IMR-90 (cell line): Measurements from ENCODE around the gene DIP2C. TPM values are rescaled to one million over a fixed set of nuclear protein-coding genes. Genes with fewer than 3 reads are reported as not detected.

Experiments used
- ATAC-seq: fragments of 200-7000 bp; cut with Tn5 transposase; 2 replicates; pipeline ENCODE4 v1.9.1; 2020; ENCODE audit warnings: low read depth, mild to moderate bottlenecking, moderate library complexity
- BruUV-seq: library from RNA; stranded (reverse); fragments of 400-500 nt; replicated peaks from 2 replicates; lab custom pipeline; 2021; lab: Mats Ljungman, UMichigan
- CTCF ChIA-PET: fragments of 300-600 bp; formaldehyde crosslinking; extraction: SDS; loops from one replicate; lab custom pipeline; 2021; ENCODE audit warnings: antibody characterized with exemption; lab: Yijun Ruan, JAX
- POLR2A ChIA-PET: fragments of 300-600 bp; sonication (Branson Sonifier 250); formaldehyde crosslinking; loops from one replicate; lab custom pipeline; 2022; ENCODE audit warnings: antibody characterized with exemption; ENCODE audit not compliant: unreplicated experiment; lab: Charles Lee
- DNase-seq: peaks from one replicate; pipeline ENCODE4 v3.0.0; 2013
- H2AFZ ChIP-seq: replicated peaks from 2 replicates; pipeline ENCODE3; 2013; ENCODE audit warnings: low read length, mild to moderate bottlenecking; ENCODE audit not compliant: poor library complexity
- H2AK5ac ChIP-seq: 2 replicates; pipeline ENCODE4 v1.6.1; 2013; ENCODE audit warnings: low read depth, low read length, inconsistent platforms
- H2AK9ac ChIP-seq: replicated peaks from 2 replicates; pipeline ENCODE3; 2013; ENCODE audit warnings: mild to moderate bottlenecking, low read depth, low read length, moderate library complexity; ENCODE audit not compliant: poor library complexity
- H2BK120ac ChIP-seq: 2 replicates; pipeline ENCODE4 v1.6.1; 2013; ENCODE audit warnings: low read depth, low read length, inconsistent platforms
- H2BK15ac ChIP-seq: 3 replicates; pipeline ENCODE4 v1.6.1; 2013; ENCODE audit warnings: low read depth, low read length, inconsistent platforms
- H2BK20ac ChIP-seq: 2 replicates; pipeline ENCODE4 v1.6.1; 2013; ENCODE audit warnings: low read depth, mild to moderate bottlenecking, inconsistent platforms, low read length, moderate library complexity
- H2BK5ac ChIP-seq: 2 replicates; pipeline ENCODE4 v1.6.1; 2013; ENCODE audit warnings: mild to moderate bottlenecking, low read depth, low read length, inconsistent platforms; ENCODE audit not compliant: poor library complexity, severe bottlenecking
- H3K14ac ChIP-seq: replicated peaks from 2 replicates; pipeline ENCODE4 v1.6.1; 2013; ENCODE audit warnings: low read depth, low read length, inconsistent platforms
- H3K18ac ChIP-seq: 2 replicates; pipeline ENCODE4 v1.6.1; 2013; ENCODE audit warnings: low read depth, low read length, control low read depth
- H3K23ac ChIP-seq: 2 replicates; pipeline ENCODE4 v1.6.1; 2013; ENCODE audit warnings: low read depth, low read length, inconsistent platforms
- H3K27ac ChIP-seq: 2 replicates; pipeline ENCODE4 v1.5.1; 2013; ENCODE audit warnings: mild to moderate bottlenecking, control low read depth, low read length; ENCODE audit not compliant: insufficient read depth
- H3K27me3 ChIP-seq: 2 replicates; pipeline ENCODE4 v1.6.1; 2013; ENCODE audit warnings: low read length; ENCODE audit not compliant: control insufficient read depth, insufficient read depth
- H3K36me3 ChIP-seq: 2 replicates; pipeline ENCODE4 v1.6.1; 2013; ENCODE audit warnings: low read length, mixed read lengths; ENCODE audit not compliant: control insufficient read depth, insufficient read depth
- H3K4ac ChIP-seq: 2 replicates; pipeline ENCODE4 v1.6.1; 2013; ENCODE audit warnings: low read depth, low read length, inconsistent platforms
- H3K4me1 ChIP-seq: 2 replicates; pipeline ENCODE4 v1.6.1; 2013; ENCODE audit warnings: low read length, mixed read lengths; ENCODE audit not compliant: control insufficient read depth, insufficient read depth
- H3K4me2 ChIP-seq: 2 replicates; pipeline ENCODE4 v1.6.1; 2013; ENCODE audit warnings: low read depth, mild to moderate bottlenecking, control low read depth, low read length, moderate library complexity
- H3K4me3 ChIP-seq: 2 replicates; pipeline ENCODE4 v1.5.1; 2013; ENCODE audit warnings: low read depth, mild to moderate bottlenecking, control low read depth, low read length, moderate library complexity; ENCODE audit not compliant: insufficient read depth
- H3K56ac ChIP-seq: 2 replicates; pipeline ENCODE4 v1.6.1; 2013; ENCODE audit warnings: low read length, inconsistent platforms; ENCODE audit not compliant: insufficient read depth; ENCODE audit errors: extremely low read depth
- H3K79me1 ChIP-seq, 2 experiments: 2 replicates each; pipeline ENCODE4 v1.6.1; 2013; ENCODE audit warnings: low read length in 2 of 2, inconsistent platforms in 1 of 2, low read depth in 1 of 2
- H3K9ac ChIP-seq: 2 replicates; pipeline ENCODE4 v1.6.1; 2013; ENCODE audit warnings: low read depth, low read length, control low read depth
- H3K9me1 ChIP-seq: 2 replicates; pipeline ENCODE4 v1.6.1; 2013; ENCODE audit warnings: low read length, inconsistent platforms; ENCODE audit not compliant: insufficient read depth
- H3K9me3 ChIP-seq: 2 replicates; pipeline ENCODE4 v1.6.1; 2013; ENCODE audit warnings: low read length; ENCODE audit not compliant: control insufficient read depth, insufficient read depth
- H4K20me1 ChIP-seq: 2 replicates; pipeline ENCODE4 v1.6.1; 2013; ENCODE audit warnings: low read length, inconsistent platforms; ENCODE audit not compliant: insufficient read depth
- H4K5ac ChIP-seq: 2 replicates; pipeline ENCODE4 v1.6.1; 2013; ENCODE audit warnings: mild to moderate bottlenecking, low read depth, low read length, control low read depth
- H4K8ac ChIP-seq, 2 experiments: 2 replicates each; pipeline ENCODE4 v1.6.1; 2013; ENCODE audit warnings: low read depth in 2 of 2, low read length in 2 of 2, control low read depth in 1 of 2, inconsistent platforms in 1 of 2
- H4K91ac ChIP-seq: 2 replicates; pipeline ENCODE4 v1.6.1; 2013; ENCODE audit warnings: low read depth, low read length, inconsistent platforms; ENCODE audit not compliant: insufficient read depth
- CEBPB ChIP-seq: IDR thresholded peaks from 2 replicates; pipeline ENCODE4 v1.6.1; 2012; ENCODE audit warnings: low read depth, low read length, improper control_type of control experiment
- CHD1 ChIP-seq: IDR thresholded peaks from 2 replicates; pipeline ENCODE4 v1.6.1; 2012; ENCODE audit warnings: low read depth, low read length, improper control_type of control experiment
- MAZ ChIP-seq: IDR thresholded peaks from 2 replicates; pipeline ENCODE4 v1.6.1; 2012; ENCODE audit warnings: low read depth, mild to moderate bottlenecking, low read length, improper control_type of control experiment, moderate library complexity, borderline replicate concordance
- RCOR1 ChIP-seq: IDR thresholded peaks from 2 replicates; pipeline ENCODE4 v1.6.1; 2012; ENCODE audit warnings: mild to moderate bottlenecking, low read length, improper control_type of control experiment; ENCODE audit not compliant: insufficient replicate concordance
- RFX5 ChIP-seq: IDR thresholded peaks from 2 replicates; pipeline ENCODE4 v1.8.0; 2012; ENCODE audit warnings: low read depth, mild to moderate bottlenecking, low read length, moderate library complexity
- WGBS, 2 experiments: methylation state at CpG; one replicate each; pipeline versions ENCODE4 v1.1.5 to v1.1.7; 2013; ENCODE audit warnings: missing lambda C conversion rate in 2 of 2; ENCODE audit not compliant: insufficient read length in 1 of 2; ENCODE audit errors: extremely low coverage in 2 of 2; 5-methylcytosine and 5-hydroxymethylcytosine counted together
- dilution Hi-C: fragments of 300-500 bp; cut with HindIII; formaldehyde crosslinking; loops from one replicate; pipeline ENCODE4 v1.14.3; 2018; ENCODE audit warnings: low sequenced_read_pairs; ENCODE audit not compliant: unreplicated experiment
- in situ Hi-C: fragments of 300-500 bp; cut with MboI; formaldehyde crosslinking; loops from 3 replicates; pipeline ENCODE4 v1.14.3; 2019; ENCODE audit warnings: low sequenced_read_pairs, inconsistent platforms, mixed read lengths
- intact Hi-C: fragments of 100-400 bp; cut with micrococcal nuclease; formaldehyde crosslinking; loops from 2 replicates; pipeline ENCODE4 v1.10.0; 2022
- polyA plus RNA-seq, 3 experiments: library from polyadenylated mRNA; depleted of rRNA; stranded (reverse); fragments of >200 nt; gene quantifications; 2 replicates each; pipeline ENCODE4 v1.2.3, GENCODE V29; 2012; ENCODE audit warnings: low replicate concordance in 1 of 3
- total RNA-seq: library from RNA; depleted of rRNA; stranded (reverse); fragments of >200 nt; gene quantifications from 2 replicates; pipeline ENCODE4 v1.2.3, GENCODE V29; 2012
- TF ChIP-seq, protein P1 (sequence below): conservative IDR thresholded peaks from 2 replicates; pipeline ENCODE4 v1.5.1; 2012; ENCODE audit warnings: mild to moderate bottlenecking, low read depth, low read length, improper control_type of control experiment

DIP2C gene
- total and polyA plus RNA-seq, 2 of the 4 experiments (the other 2 are of a cell fraction) = 8.6 to 17.3 TPM

GRCh38 chr10:357201-357950, 332.1 kb downstream of the DIP2C start:
- dilution Hi-C loops = no loop called here
- Histone ChIP-seq H3K27ac (no peak overlapping the region), H3K4me2 (no peak overlapping the region), H2BK20ac (no peak overlapping the region), H4K91ac (no peak overlapping the region), H4K8ac (no peak overlapping the region), H2BK15ac (no peak overlapping the region), H3K9me1 (peaks cover 22% of the 10 kb centered on the region), H3K4ac (no peak overlapping the region), H2AK5ac (no peak overlapping the region), H3K56ac (no peak overlapping the region), H2BK5ac (no peak overlapping the region), H3K14ac (no peak overlapping the region), H3K4me1 (no peaks in the 10 kb centered on the region), H2AK9ac (no peak overlapping the region), H3K9ac (no peak overlapping the region), H4K5ac (no peak overlapping the region), H2BK120ac (no peak overlapping the region), H2AFZ (no peak overlapping the region), H3K36me3 (peaks cover 75% of the 10 kb centered on the region), H3K27me3 (no peaks in the 10 kb centered on the region), H3K23ac (no peak overlapping the region), H3K9me3 (no peaks in the 10 kb centered on the region), H4K20me1 (0 out of 2 replicates have a peak, but pooled peaks cover 4% of the 10 kb centered on the region), H3K4me3 (no peak overlapping the region), H3K79me1 (peaks cover 0 to 7% of the 10 kb centered on the region in 2 experiments; a peak in 2 of 4 replicates), H3K18ac (no peak overlapping the region)
- TF ChIP-seq RCOR1 (no peak), CEBPB (no peak), RFX5 (no peak), MAZ (no peak), CHD1 (no peak)
- TF ChIP-seq, protein P1, sequence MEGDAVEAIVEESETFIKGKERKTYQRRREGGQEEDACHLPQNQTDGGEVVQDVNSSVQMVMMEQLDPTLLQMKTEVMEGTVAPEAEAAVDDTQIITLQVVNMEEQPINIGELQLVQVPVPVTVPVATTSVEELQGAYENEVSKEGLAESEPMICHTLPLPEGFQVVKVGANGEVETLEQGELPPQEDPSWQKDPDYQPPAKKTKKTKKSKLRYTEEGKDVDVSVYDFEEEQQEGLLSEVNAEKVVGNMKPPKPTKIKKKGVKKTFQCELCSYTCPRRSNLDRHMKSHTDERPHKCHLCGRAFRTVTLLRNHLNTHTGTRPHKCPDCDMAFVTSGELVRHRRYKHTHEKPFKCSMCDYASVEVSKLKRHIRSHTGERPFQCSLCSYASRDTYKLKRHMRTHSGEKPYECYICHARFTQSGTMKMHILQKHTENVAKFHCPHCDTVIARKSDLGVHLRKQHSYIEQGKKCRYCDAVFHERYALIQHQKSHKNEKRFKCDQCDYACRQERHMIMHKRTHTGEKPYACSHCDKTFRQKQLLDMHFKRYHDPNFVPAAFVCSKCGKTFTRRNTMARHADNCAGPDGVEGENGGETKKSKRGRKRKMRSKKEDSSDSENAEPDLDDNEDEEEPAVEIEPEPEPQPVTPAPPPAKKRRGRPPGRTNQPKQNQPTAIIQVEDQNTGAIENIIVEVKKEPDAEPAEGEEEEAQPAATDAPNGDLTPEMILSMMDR = no peak
- POLR2A ChIA-PET = no interaction called here
- CTCF ChIA-PET = no interaction called here
- BruUV-seq = no TSS peak
- 99% methylated on average over 20 of the region's 40 CpGs; no CpG with 5 or more reads in 1 of the 2 experiments for WGBS, 2 experiments
- in situ Hi-C loops = no loop called here
- intact Hi-C loops = no loop called here
- DNase-seq (no peak), ATAC-seq (no peak)
